Measurements from ENCODE around the gene EPC1.

DNA sequence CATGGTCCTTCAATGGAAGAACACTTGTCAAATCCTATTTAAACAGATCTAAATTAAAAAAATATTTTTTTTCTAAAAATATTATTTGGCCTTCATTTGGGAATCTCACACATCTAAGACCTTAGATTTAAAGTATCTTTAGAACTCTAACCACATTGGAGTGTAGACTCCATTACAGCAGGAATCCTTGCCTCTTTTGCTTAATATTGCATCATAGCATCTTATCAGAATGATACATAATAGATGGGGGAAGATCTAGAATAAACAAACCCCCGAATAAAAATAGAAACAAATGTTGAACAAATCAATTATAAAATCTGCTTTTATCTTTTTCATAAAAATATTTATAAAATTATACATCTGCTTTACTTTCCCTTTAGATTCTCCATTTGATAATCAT, 27.6 kb upstream of the EPC1 start:
- TF ChIP-seq, protein P1, sequence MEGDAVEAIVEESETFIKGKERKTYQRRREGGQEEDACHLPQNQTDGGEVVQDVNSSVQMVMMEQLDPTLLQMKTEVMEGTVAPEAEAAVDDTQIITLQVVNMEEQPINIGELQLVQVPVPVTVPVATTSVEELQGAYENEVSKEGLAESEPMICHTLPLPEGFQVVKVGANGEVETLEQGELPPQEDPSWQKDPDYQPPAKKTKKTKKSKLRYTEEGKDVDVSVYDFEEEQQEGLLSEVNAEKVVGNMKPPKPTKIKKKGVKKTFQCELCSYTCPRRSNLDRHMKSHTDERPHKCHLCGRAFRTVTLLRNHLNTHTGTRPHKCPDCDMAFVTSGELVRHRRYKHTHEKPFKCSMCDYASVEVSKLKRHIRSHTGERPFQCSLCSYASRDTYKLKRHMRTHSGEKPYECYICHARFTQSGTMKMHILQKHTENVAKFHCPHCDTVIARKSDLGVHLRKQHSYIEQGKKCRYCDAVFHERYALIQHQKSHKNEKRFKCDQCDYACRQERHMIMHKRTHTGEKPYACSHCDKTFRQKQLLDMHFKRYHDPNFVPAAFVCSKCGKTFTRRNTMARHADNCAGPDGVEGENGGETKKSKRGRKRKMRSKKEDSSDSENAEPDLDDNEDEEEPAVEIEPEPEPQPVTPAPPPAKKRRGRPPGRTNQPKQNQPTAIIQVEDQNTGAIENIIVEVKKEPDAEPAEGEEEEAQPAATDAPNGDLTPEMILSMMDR (conservative IDR thresholded peaks at IDR 0.05 in 1 of 2, IDR thresholded peaks at IDR 0.05 in 1 of 2; ENCODE audit: low read depth in 1 of 2, low read length in 2 of 2): no peak
- no peak for TF ChIP-seq EZH2 (IDR thresholded peaks at IDR 0.05; ENCODE audit: low read length, missing control alignments)
